ENCODE data around the gene C22orf31.

DNA sequence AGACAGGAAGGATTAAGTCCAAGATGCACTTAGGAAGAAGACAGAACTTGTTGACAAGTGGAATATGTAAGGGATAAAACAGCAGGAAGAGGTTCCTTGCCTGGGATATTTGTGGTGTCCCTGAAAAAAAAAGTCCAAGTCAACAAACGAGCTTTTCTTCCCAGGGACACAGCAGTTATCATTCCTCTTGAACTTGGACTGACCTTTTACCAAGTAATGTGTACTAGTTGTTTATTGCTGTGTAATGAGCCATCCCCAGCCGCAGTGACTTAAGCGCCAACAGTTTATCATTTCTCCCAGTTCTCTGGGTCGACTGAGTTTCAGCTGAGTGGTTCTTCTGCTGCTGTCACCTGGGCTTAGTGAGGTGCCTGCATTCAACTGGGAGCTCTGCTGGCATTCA, 48.2 kb upstream of the C22orf31 start:
- TF ChIP-seq, protein P1, sequence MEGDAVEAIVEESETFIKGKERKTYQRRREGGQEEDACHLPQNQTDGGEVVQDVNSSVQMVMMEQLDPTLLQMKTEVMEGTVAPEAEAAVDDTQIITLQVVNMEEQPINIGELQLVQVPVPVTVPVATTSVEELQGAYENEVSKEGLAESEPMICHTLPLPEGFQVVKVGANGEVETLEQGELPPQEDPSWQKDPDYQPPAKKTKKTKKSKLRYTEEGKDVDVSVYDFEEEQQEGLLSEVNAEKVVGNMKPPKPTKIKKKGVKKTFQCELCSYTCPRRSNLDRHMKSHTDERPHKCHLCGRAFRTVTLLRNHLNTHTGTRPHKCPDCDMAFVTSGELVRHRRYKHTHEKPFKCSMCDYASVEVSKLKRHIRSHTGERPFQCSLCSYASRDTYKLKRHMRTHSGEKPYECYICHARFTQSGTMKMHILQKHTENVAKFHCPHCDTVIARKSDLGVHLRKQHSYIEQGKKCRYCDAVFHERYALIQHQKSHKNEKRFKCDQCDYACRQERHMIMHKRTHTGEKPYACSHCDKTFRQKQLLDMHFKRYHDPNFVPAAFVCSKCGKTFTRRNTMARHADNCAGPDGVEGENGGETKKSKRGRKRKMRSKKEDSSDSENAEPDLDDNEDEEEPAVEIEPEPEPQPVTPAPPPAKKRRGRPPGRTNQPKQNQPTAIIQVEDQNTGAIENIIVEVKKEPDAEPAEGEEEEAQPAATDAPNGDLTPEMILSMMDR (IDR thresholded peaks at IDR 0.05; ENCODE audit: insufficient read depth, low read length, poor library complexity, severe bottlenecking) = no peak
- TF ChIP-seq EZH2phosphoT487 (conservative IDR thresholded peaks at IDR 0.05; ENCODE audit: low read length) = no peak

Measured in SU-DHL-6 (cell line).